Breast epithelium (tissue), 4 donors: ENCODE results near the gene ZNF329. TPM values are rescaled to one million over a fixed set of nuclear protein-coding genes. Genes with fewer than 3 reads are reported as not detected.

Source experiments
- DNase-seq, 2 donors: peaks; one replicate each; pipeline ENCODE4 v3.0.0-alpha.2; 2019; ENCODE audit warnings: low spot score in 2 of 2
- H3K27ac ChIP-seq, 2 donors: fragments of 200-600 bp; sonication (generic) in 1 of 2; one replicate each; pipeline ENCODE4 v1.5.1; 2016 to 2019; ENCODE audit warnings: mild to moderate bottlenecking in 1 of 2
- H3K27me3 ChIP-seq, 2 donors: fragments of 200-600 bp; sonication (generic) in 1 of 2; one replicate each; pipeline versions ENCODE4 v1.5.1 to v1.6.0; 2017 to 2019; ENCODE audit warnings: control low read depth in 1 of 2, mild to moderate bottlenecking in 1 of 2
- H3K36me3 ChIP-seq: fragments of 200-600 bp; one replicate; pipeline ENCODE4 v1.5.1; 2019
- H3K4me1 ChIP-seq, 2 donors: fragments of 200-600 bp; sonication (generic); one replicate each; pipeline ENCODE4 v1.5.1; 2016 to 2019; ENCODE audit warnings: control low read depth in 1 of 2
- H3K4me3 ChIP-seq, 3 donors: fragments of 200-600 bp; sonication (generic); 1 replicate in 2 of 3; 2 replicates in 1 of 3; pipeline ENCODE4 v1.5.1; 2016 to 2019; ENCODE audit warnings: mild to moderate bottlenecking in 3 of 3, moderate library complexity in 2 of 3
- H3K9me3 ChIP-seq, 2 donors: fragments of 200-600 bp; sonication (generic) in 1 of 2; one replicate each; pipeline ENCODE4 v1.5.1; 2016 to 2019; ENCODE audit warnings: control low read depth in 1 of 2
- CTCF ChIP-seq, 3 donors: fragments of 450-650 bp; IDR thresholded peaks; one replicate each; pipeline ENCODE4 v1.5.1; 2016 to 2017; ENCODE audit warnings: antibody characterized with exemption in 3 of 3, mild to moderate bottlenecking in 3 of 3, moderate library complexity in 3 of 3
- POLR2A ChIP-seq: fragments of 450-650 bp; IDR thresholded peaks from one replicate; pipeline ENCODE4 v1.6.1; 2016; ENCODE audit warnings: antibody characterized with exemption, mild to moderate bottlenecking, moderate library complexity
- POLR2AphosphoS5 ChIP-seq, 3 donors: sonication (generic); formaldehyde crosslinking; IDR thresholded peaks; one replicate each; pipeline ENCODE4 v1.6.1; 2017; ENCODE audit warnings: antibody characterized with exemption in 3 of 3
- intact Hi-C: fragments of 100-400 bp; cut with DNase I; formaldehyde crosslinking; loops from one replicate; pipeline ENCODE4 v1.15.1; 2023; ENCODE audit warnings: low total_unique reads
- total RNA-seq, 3 donors: library from RNA; depleted of rRNA; stranded (reverse); fragments of >200 nt; gene quantifications; one replicate each; pipeline ENCODE4 v1.1.0, GENCODE V29; 2016

ZNF329 gene
- total RNA-seq, 3 donors from 2014 or later = 6.9 to 20.8 (median 13.8) TPM

- H3K36me3 ChIP-seq = peaks cover 19% of the 10 kb centered on the region
- intact Hi-C loops = no loop called here
- H3K9me3 ChIP-seq = peaks cover 93 to 95% of the 10 kb centered on the region in 2 donors
Measured at GRCh38 chr19:58182577-58182988, 32.0 kb upstream of the ZNF329 start.

DNA sequence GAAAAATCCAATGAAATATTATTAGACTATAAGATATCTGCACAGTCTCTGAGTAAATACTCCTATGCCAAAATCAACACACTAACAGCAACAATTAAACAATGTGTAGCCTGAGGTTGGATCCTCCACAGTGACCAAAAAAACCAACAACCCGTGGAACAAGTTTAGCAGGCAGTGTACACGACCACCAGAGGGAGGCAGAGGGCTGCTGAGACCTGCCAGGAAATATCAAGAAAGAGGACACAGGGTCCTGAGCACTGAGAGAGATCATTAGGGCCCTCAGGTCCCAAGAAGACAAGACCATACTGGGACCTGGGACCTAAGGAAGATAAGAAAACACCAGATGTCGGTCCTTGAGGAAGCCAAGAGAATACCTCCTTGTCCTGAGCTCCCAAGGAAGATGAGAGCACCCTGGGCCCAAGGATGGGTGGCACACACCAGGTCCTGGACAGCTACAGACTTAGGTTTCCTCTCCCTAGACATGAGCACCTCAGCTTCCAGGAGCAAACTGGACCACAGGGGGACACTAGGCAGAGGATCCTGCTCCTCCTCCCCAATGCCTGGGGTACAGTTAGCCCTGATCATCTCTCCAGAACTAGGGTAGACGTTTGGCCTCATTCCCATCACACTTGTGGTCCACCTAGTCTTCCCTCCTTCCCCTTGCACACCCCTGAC is 31.4 kb upstream of the ZNF329 start:
- Histone ChIP-seq H3K27me3 (no peaks in the 10 kb centered on the region), H3K4me3 (peak overlapping the region; percentile 78 to 93 (median 82)), H3K36me3 (peaks cover 14% of the 10 kb centered on the region), H3K9me3 (peaks cover 92 to 95% of the 10 kb centered on the region in 2 donors), H3K4me1 (no peaks in the 10 kb centered on the region), H3K27ac (peak overlapping the region; percentile 99)
- intact Hi-C loops = no loop called here
- TF ChIP-seq CTCF (IDR thresholded peaks at IDR 0.05) (peak in 2 of 3 donors; percentile 34 to 52), POLR2AphosphoS5 (IDR thresholded peaks at IDR 0.05) (no peak)
- DNase-seq = peak; percentile 28 to 72

More at GRCh38 chr19:58182577-58182988, 32.0 kb upstream of the ZNF329 start:
- H3K4me3 ChIP-seq = peak overlapping the region; percentile 78 to 93 (median 82)
- no peak for DNase-seq
- peak overlapping the region; percentile 99 for H3K27ac ChIP-seq
- H3K4me1 ChIP-seq = no peaks in the 10 kb centered on the region
- H3K27me3 ChIP-seq = no peaks in the 10 kb centered on the region
- TF ChIP-seq POLR2AphosphoS5 (IDR thresholded peaks at IDR 0.05) (no peak), POLR2A (no peak), CTCF (IDR thresholded peaks at IDR 0.05) (no peak)

- no peak for DNase-seq
- no peaks in the 10 kb centered on the region for H3K27me3 ChIP-seq
- H3K4me1 ChIP-seq = no peaks in the 10 kb centered on the region
- no peak overlapping the region for H3K4me3 ChIP-seq
- TF ChIP-seq POLR2AphosphoS5 (IDR thresholded peaks at IDR 0.05) = no peak
- no peak for TF ChIP-seq POLR2A
- TF ChIP-seq CTCF (IDR thresholded peaks at IDR 0.05) = no peak
- H3K36me3 ChIP-seq = no peaks in the 10 kb centered on the region
- peaks cover 91 to 99% of the 10 kb centered on the region in 2 donors for H3K9me3 ChIP-seq
- intact Hi-C loops = no loop called here
- no peak overlapping the region for H3K27ac ChIP-seq
Measured at GRCh38 chr19:58170860-58171259, 20.3 kb upstream of the ZNF329 start.

DNA sequence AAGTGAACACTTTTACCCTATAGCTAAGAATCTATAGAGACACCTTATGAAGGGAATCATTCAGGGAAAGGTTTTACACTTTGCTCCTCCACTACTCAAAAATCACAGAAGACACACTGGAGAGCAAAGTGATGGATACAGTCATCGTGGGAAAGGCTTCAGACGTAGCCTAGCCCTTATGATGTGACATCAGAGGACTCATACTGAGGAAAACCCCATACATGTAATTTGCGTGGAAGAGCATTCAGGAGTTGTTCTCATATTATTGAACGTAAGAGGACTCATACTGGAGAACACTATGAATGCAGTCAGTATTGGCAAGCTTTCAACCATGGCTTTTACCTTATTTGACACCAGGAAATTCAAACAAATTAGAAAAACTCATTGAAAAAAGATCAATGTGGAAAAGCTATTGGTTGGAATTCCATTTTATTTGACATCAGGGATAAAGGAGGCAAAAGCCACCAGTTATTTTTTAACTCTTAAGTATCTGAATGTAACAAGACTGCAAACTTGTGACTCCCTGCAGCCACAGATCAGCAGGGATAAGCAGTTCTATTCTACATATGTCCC is 16.2 kb upstream of the ZNF329 start:
- peaks cover 90 to 100% of the 10 kb centered on the region in 2 donors for H3K9me3 ChIP-seq
- DNase-seq = no peak
- H3K36me3 ChIP-seq = no peaks in the 10 kb centered on the region
- intact Hi-C loops = no loop called here
- H3K27me3 ChIP-seq = no peaks in the 10 kb centered on the region
- H3K4me1 ChIP-seq = no peaks in the 10 kb centered on the region
- TF ChIP-seq POLR2A = no peak
- no peak for TF ChIP-seq POLR2AphosphoS5 (IDR thresholded peaks at IDR 0.05)
- no peak for TF ChIP-seq CTCF (IDR thresholded peaks at IDR 0.05)
- no peak overlapping the region for H3K4me3 ChIP-seq
- H3K27ac ChIP-seq = no peak overlapping the region

- Histone ChIP-seq H3K9me3 (peaks cover 88 to 100% of the 10 kb centered on the region in 2 donors), H3K27me3 (no peaks in the 10 kb centered on the region), H3K4me3 (no peak overlapping the region), H3K4me1 (no peaks in the 10 kb centered on the region), H3K36me3 (no peaks in the 10 kb centered on the region), H3K27ac (no peak overlapping the region)
- DNase-seq = no peak
- intact Hi-C loops = no loop called here
- TF ChIP-seq POLR2A = no peak
- TF ChIP-seq CTCF (IDR thresholded peaks at IDR 0.05) = no peak
- no peak for TF ChIP-seq POLR2AphosphoS5 (IDR thresholded peaks at IDR 0.05)
Measured at GRCh38 chr19:58166268-58166667, 15.7 kb upstream of the ZNF329 start.
